Left ventricle myocardium inferior (tissue), 1 donor: ENCODE measurements around the gene LRRC45. TPM values are rescaled to one million over a fixed set of nuclear protein-coding genes. Genes with fewer than 3 reads are reported as not detected.
A peak's percentile ranks its signal among the peaks of the same experiment; 100 is the strongest.

Source experiments
- DNase-seq: peaks from one replicate; pipeline ENCODE4 v3.0.0-alpha.2; 2020
- H3K27ac ChIP-seq: fragments of 200-600 bp; replicated peaks from 2 replicates; pipeline ENCODE4 v1.8.0; 2021
- H3K27me3 ChIP-seq: fragments of 200-600 bp; 2 replicates; pipeline ENCODE4 v1.8.0; 2021; ENCODE audit warnings: low read depth
- H3K36me3 ChIP-seq: fragments of 200-600 bp; 2 replicates; pipeline ENCODE4 v1.8.0; 2021
- H3K4me1 ChIP-seq: fragments of 200-600 bp; 2 replicates; pipeline ENCODE4 v1.8.0; 2021
- H3K4me3 ChIP-seq: fragments of 200-600 bp; 2 replicates; pipeline ENCODE4 v1.8.0; 2021; ENCODE audit warnings: mild to moderate bottlenecking, moderate library complexity
- H3K9me3 ChIP-seq: fragments of 200-600 bp; replicated peaks from 2 replicates; pipeline ENCODE4 v1.8.0; 2021
- CTCF ChIP-seq: fragments of 200-600 bp; IDR thresholded peaks from 2 replicates; pipeline ENCODE4 v1.8.0; 2021; ENCODE audit warnings: antibody characterized with exemption, mild to moderate bottlenecking, borderline replicate concordance
- intact Hi-C: fragments of 100-400 bp; cut with micrococcal nuclease; formaldehyde crosslinking; loops from one replicate; pipeline ENCODE4 v1.11.0; 2022
- total RNA-seq: library from RNA; stranded (reverse); fragmentation: NEBNext Ultra II Directional; extraction: Animal tissue kit (Norgen Biotek cat#: 25700); gene quantifications from one replicate; pipeline ENCODE4 v1.2.1, GENCODE V29; 2021
- donor health status: DM: no; HTN: yes; CAD: no; lungs with severe emphysema.

The LRRC45 gene
- total RNA-seq, 1 donor from 2014 or later = 4.3 TPM

- intact Hi-C loops = no loop called here
- no peaks in the 10 kb centered on the region for H3K36me3 ChIP-seq
- H3K4me1 ChIP-seq = peaks cover 37% of the 10 kb centered on the region
- no peaks in the 10 kb centered on the region for H3K9me3 ChIP-seq
- DNase-seq = peak; percentile 51
- H3K27ac ChIP-seq = no peak overlapping the region
- H3K4me3 ChIP-seq = no peak overlapping the region
- TF ChIP-seq CTCF = peak; percentile 73
- no peaks in the 10 kb centered on the region for H3K27me3 ChIP-seq
Observed at GRCh38 chr17:82019690-82020571, 3.2 kb upstream of the LRRC45 start.

- peaks cover 37% of the 10 kb centered on the region for H3K4me1 ChIP-seq
- H3K27me3 ChIP-seq = no peaks in the 10 kb centered on the region
- TF ChIP-seq CTCF = no peak
- no peak overlapping the region for H3K4me3 ChIP-seq
- no peaks in the 10 kb centered on the region for H3K9me3 ChIP-seq
- intact Hi-C loops = no loop called here
- no peak overlapping the region for H3K27ac ChIP-seq
- no peak for DNase-seq
- no peaks in the 10 kb centered on the region for H3K36me3 ChIP-seq
Observed at GRCh38 chr17:82020572-82021106, 2.5 kb upstream of the LRRC45 start.

GRCh38 chr17:82021107-82021899 lies 1.8 kb upstream of the LRRC45 start:
- peak overlapping the region; percentile 97 for H3K4me3 ChIP-seq
- DNase-seq = peak; percentile 72
- H3K9me3 ChIP-seq = no peaks in the 10 kb centered on the region
- H3K4me1 ChIP-seq = peaks cover 37% of the 10 kb centered on the region
- peak; percentile 73 for TF ChIP-seq CTCF
- intact Hi-C loops = no loop called here
- no peaks in the 10 kb centered on the region for H3K27me3 ChIP-seq
- no peak overlapping the region for H3K27ac ChIP-seq
- no peaks in the 10 kb centered on the region for H3K36me3 ChIP-seq

- no peak for DNase-seq
- peaks cover 37% of the 10 kb centered on the region for H3K4me1 ChIP-seq
- no peaks in the 10 kb centered on the region for H3K36me3 ChIP-seq
- no peaks in the 10 kb centered on the region for H3K9me3 ChIP-seq
- intact Hi-C loops = no loop called here
- H3K27me3 ChIP-seq = no peaks in the 10 kb centered on the region
- H3K4me3 ChIP-seq = peak overlapping the region; percentile 97
- H3K27ac ChIP-seq = peak overlapping the region; percentile 79
- TF ChIP-seq CTCF = no peak
Observed at GRCh38 chr17:82021900-82022309, 1.2 kb upstream of the LRRC45 start.

GRCh38 chr17:82022310-82022980 lies 660 bp upstream of the LRRC45 start, which contains the start of gene CENPX:
CENPX (minus strand) TSS chr17:82022878; CDS start chr17:82022861, 17 bp downstream.
- Histone ChIP-seq H3K4me3 (peak within 1 kb of the TSS; percentile 97), H3K27me3 (no peaks in the 10 kb centered on the region), H3K27ac (peak within 1 kb of the TSS; percentile 79), H3K4me1 (peaks cover 37% of the 10 kb centered on the region), H3K36me3 (no peaks in the 10 kb centered on the region), H3K9me3 (no peaks in the 10 kb centered on the region)
- DNase-seq = no peak
- intact Hi-C loops = no loop called here
- no peak for TF ChIP-seq CTCF
